Measurements from ENCODE around the gene MINK1.

DNA sequence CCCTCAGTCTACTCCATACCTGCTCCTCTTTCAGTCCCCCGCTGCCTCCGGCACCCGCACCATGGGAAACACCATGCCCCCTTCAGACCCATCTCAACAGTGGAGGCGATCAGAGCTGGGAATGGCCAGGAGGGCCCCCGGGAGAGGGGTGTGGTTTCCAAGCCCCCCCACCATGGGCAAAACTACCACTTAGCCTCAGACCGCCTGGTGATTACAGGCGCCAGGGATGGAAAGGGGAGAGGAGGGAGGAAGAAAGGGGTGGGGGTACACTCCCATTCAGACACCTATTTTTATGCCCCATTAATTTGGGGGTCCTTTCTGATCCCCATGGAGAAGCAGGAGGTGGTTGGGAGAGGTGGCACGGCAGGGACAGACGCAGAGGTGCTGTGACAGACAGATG is 30.9 kb upstream of the MINK1 start, which contains the start of gene C17orf114:
- TF ChIP-seq ZNF121 (CRISPR knock-in tag; IDR thresholded peaks at IDR 0.05) (no peak), CTCF (IDR thresholded peaks at IDR 0.05) (no peak)

All from WTC11 (cell line).